CD4-positive, alpha-beta T cell treated with Interleukin-6 at 100 ng/mL for 8 hours (primary cell): ENCODE measurements around the gene TNS3.

ENCODE experiments used
- DNase-seq: peaks from one replicate; pipeline ENCODE4 v3.0.0-alpha.2; 2020; ENCODE audit warnings: mixed read lengths, low spot score

TNS3 gene

DNA sequence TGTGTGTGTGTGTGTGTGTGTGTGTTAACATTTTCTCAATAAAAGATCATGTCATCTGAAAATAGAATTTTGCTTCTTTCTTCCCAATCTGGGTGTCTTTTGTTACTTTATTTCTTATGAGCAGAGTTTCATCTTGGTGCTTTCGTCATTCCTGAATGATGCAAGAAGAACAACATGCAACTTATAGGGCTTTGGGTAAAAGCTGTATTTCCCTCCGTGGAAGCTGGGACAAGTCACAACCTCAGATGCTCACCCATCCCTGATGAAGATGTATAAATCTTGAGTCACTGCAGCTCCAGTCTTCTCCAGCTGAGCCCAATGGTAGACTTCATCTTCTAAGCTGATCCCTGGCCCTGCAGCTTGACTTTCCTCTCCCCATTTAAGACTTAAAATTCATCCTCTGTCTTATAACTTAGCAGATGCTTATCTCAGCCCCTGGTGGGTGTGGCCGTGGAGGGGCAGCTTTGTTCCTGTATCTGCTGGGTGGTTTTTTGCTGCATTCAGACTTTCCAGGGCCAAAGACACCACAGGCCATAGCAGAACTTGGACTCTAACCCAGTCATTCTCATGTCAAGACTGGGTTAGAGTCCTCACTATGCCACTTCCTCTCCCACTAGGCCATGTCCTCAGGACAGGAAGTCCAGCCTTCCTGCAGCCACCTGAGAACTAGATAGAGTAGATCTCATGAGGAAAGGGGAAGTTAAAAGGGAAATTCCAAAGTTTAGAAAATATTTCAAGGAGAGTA, 356.4 kb downstream of the TNS3 start:
- no peak for DNase-seq
